Islet precursor cell (in vitro differentiated cells): ENCODE results near the gene KISS1R.

ENCODE experiments used
- DNase-seq: peaks from one replicate; pipeline ENCODE4 v3.0.0-alpha.2; 2018

The KISS1R gene

DNA sequence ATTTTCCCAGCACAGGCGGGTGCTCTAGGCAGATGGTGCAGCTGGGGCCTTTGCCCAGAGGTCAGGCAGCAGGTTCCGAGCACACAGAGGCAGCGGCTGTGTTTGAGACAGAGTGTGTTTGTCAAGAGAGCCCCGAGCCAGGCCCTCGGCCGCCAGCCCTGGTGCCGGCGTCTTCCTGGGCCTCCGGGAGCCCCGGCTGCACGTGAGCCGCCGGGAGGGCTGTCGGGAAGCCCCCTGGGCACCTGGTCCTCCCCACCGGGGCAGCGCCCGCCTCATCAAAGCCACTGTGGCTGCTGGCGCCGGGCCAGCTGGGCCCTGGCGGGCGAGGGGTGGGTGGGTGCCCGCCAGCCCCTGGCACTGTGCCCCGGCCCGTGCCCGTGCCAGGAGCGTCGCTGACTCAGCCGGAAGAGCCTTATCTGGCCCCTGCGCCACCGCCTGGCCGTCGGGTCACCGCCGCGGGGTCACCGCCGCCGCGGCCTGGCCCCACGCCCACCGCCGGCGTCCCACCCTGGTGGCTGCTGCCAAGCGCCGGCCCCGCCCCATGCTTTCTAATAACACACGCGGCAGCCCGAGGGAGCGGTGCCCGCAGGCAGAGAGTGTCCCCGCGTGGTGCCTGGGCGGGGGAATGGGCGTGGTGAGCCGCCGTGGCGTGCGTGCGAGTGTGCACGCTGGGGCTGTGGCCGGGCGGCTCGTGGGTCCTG, 23.6 kb downstream of the KISS1R start:
- DNase-seq, result no peak

DNA sequence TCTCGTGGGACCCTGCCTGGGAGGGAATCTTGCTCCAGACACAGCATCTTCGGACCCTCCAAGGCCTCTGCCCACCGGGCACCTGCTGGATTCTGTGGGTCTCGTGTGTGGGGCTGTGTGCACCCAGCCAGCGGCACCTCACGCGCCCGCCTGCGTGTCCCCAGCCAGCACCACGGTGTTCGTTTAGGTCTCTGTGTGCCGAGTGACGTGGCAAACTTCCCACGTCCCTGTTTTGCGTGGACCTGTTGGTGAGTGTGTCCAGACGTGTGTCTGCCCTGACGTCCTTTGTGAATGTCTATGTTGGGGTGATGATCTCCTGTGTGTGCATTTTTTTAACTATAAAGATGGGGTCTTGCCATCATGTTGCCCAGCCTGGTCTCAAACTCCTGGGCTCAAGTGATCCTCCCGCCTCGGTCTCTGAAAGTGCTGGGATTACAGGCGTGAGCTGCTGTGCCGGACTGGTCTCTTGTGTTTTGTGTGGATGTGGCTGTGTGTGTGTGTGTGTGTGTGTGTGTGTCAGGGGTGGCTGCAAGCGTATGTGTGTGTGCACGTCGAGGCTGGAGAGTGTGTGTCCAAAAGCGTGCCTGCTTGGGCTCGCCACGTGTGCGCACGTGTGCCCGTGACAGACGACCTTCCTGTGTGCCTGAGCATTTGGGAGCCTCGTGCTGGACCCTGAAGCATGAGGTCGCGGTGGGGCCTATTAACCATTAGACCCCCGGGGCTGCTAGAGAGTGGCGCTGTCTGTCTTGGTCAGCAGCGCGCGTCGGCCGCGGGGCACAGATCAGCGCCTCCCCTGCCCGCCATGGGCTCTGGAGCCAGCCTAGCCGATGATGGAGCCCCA, 24.4 kb downstream of the KISS1R start:
- no peak for DNase-seq

DNA sequence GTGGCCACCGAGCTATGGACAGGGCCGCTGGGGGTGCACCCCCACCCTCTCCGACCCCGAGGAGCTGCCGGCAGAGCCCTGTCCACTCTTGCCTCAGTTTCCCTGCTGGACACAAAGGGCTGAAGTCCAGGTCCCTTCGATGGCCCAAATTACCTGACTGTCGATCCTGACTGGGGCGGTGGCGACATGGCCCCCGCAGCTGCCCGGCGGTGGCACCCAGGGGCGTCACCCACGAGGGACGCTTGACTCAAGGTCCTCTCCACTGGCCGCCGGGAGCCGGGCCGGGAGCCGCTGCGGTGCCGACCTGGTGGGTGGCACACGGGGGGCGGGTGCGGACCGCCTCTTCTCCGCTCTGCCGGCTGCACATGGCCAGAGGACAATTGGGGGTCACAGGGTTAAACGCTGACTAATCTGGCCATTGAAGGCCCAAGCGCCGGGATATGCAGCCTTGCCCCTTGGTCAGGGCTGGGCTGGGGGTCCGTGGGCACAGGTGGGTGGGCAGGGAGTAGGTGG, 25.1 kb downstream of the KISS1R start:
- no peak for DNase-seq

DNA sequence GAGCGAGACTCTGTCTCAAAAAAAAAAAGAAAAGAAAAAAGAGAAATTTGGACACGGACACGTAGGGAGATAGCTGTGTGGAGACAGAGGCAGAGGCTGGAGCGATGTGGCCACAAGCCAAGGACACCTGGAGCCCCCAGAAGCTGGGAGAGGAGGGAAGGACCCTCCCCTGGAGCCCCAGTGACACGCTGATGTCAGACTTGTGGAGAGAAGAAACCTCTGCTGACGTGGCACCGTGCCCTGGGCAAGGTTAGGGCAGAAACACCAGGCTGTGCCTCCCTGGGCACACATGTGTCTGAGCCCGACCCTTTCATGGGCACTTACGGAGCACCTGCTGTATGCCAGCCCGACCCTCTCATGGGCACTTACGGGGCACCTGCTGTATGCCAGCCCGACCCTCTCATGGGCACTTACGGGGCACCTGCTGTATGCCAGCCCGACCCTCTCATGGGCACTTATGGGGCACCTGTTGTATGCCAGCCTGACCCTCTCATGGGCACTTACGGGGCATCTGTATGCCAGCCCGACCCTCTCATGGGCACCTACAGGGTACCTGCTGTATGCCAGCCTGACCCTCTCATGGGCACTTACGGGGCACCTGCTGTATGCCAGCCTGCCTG, 26.5 kb downstream of the KISS1R start:
- DNase-seq, result no peak

DNA sequence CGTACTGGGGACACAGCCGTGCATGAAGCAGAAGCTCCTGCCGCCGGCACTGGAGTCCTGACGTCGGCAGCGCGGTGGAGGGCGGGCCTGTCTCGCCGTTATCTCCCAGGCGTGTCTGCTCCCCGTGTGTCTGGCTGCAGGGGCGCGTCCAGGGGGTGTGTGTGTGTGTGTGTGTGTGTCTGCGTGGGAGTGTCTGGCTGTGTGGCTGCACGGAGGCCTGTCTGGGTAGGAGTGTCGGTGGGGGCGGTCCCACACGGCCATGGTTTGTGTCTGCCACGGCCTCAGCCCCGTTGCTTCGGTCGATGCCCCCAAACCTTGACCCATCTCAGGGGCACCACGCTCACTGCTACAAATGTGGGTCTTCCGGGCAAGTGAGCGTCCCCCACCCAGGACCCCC, 27.0 kb downstream of the KISS1R start:
- DNase-seq, result no peak

- no peak for DNase-seq
Measured at GRCh38 chr19:944663-945241, 27.6 kb downstream of the KISS1R start.

DNA sequence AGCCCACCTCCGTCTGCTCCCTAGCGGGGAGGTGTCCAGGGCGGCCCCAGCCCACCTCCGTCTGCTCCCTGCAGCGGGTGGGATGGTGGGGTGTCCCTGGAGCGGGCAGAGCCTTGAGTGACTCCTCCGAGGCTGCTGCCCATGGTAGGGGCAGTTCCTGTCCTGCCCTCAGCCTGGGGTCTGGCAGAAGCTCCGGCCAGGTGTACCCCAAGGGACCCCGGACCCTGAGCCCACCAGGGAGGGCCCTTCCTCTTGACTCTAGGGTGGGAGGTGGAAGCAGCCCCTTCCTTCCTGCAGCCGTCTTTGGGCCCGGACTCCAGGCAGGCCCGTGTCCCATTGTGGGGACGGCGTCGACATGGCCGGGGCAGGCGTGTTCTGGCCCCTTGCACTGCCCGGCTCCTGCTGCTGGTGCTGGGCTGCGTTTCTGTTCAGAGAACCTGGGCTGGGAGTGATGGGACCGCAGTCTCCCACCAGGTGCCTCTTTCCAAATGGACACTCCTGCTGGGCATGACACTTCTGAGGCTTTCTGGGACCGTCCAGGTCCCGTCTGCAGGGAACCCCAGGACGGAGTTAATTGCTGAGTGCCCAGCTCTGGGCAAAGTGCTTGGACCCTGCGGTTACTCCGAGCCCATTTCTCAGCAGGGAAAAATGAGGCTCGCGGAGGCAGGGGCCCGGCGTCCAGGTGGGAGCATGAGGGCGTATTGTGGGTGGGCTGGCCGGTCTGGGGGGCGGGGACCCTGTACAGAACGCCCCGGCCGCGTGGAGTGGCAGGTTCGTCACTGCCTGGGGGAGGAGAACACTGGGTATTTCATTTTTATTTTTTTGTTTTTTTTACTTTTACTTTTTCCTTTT, 28.5 kb downstream of the KISS1R start:
- peak; percentile 49 for DNase-seq

GRCh38 chr19:947090-947706, 30.1 kb downstream of the KISS1R start:
- DNase-seq, result peak; percentile 43

GRCh38 chr19:947707-948539, 30.8 kb downstream of the KISS1R start:
- DNase-seq, result peak; percentile 49

GRCh38 chr19:948842-949496, 31.8 kb downstream of the KISS1R start:
- peak; percentile 45 for DNase-seq

DNA sequence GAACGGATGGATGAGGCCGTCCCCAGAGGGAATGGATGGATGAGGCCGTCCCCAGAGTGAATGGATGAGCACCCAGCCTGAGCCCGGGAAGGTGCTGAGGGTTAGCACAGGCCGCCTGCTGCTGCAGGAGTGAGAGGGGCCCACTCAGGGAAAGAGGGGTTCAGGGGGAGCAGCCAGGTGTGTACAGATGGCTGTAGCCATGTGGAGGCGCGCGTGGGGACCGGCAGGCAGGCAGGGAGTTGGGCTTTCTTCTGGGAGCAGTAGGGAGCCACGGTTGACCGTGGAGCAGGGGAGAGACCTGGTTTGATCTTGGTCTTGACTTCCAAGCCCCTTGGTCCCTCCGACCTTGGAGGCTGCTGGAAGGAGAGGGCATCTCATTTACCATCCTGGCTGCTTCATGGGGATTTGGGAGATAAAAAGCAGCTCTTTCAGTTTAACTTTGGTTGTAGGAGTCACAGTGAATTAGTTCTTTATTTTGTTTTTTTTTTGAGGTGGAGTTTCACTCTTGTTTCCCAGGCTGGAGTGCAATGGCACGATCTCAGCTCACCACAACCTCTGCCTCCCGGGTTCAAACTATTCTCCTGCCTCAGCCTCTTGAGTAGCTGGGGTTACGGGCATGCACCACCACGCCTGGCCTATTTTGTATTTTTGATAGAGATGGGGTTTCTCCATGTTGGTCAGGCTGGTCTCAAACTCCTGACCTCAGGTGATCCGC, 33.4 kb downstream of the KISS1R start:
- no peak for DNase-seq

DNA sequence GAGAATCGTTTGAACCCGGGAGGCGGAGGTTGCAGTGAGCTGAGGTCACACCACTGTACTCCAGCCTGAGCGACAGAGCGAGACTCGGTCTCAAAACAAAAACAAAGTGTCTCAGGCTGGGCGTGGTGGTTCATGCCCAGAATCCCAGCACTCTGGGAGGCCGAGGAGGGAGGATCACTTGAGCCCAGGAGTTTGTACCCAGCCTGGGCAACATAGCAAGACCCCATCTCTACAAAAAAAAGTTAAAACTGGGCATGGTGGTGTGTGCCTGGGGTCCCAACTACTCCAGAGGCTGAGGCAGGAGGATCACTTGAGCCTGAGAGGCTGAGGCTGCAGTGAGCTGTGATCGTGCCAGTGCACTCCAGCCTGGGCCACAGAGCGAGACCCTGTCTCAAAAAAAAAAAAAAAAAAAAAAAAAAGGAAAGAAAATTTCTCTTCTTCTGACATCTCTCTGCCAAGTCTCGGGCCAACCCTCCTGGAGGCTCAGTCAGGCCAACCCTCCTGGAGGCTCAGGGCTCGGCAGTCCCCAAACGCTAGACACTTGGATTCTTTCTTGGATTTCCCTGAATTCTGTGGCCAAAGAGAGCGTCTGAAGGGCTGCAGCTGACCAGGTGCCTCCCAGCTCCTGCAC, 35.0 kb downstream of the KISS1R start:
- no peak for DNase-seq

- DNase-seq, result peak; percentile 79
Measured at GRCh38 chr19:952680-953444, 35.7 kb downstream of the KISS1R start.

GRCh38 chr19:953445-954271, 36.5 kb downstream of the KISS1R start:
- peak; percentile 71 for DNase-seq

DNA sequence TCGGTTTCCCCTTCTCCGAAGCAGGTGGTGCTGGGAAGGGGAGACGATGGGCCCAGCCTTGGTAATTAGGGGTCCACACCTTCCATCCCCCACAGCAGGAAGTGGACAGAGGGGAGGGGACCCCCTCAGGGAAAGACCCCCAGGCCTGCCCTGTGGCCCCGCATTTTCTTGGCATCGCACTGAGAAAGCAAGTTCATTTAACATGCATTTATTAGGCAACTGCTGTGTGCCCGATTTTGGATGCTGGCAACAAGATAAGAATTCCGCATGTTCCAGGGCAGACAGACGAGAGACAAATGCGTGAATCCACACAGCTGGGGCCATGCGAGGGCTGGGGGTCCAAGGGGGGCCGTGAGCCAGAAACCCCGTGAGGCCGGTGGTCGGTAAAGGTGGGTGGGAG, 37.1 kb downstream of the KISS1R start:
- DNase-seq, result no peak

DNA sequence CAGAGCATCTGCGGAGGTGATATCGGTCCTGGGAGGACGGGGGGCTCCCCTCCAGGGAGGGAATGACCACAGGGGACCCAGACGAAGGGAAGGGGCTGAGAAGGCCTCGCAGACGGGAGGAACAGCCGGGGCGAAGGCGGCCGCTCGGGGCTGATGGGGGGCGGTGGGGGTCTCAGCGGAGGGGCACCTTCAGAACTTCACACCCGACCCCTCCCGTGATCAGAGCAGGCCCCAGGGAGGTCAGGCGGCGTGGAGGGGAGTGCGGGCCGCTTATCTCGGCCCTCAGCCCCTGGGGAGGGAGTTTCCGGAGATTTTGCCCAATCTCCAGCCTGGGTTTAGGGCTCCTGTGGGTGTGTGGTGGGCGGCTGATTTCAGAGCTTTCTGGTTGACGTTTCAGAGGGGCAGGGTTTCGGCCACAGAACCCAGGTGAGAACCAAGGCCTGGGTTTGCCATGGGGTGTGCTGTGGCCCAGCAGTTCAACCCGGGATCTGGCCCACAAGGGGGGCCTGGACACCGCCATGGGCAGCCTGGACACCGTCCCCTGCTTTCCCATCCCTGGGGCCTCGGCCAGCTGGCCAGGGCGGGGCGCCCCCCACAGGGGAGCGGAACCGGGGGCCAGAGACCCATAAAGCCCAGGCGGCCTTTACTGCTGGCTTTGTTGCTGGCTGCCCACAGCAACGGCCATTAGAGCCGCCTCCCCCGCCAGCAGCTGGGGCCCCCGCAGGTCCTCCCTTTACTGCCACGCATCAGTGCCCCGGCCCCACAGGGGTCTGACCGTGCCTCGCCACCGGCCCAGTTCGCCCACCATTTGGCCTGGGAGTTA, 37.8 kb downstream of the KISS1R start:
- no peak for DNase-seq
